Renal pelvis (tissue), 4 donors: ENCODE measurements around the gene TTC27. TPM values are rescaled to one million over a fixed set of nuclear protein-coding genes. Genes with fewer than 3 reads are reported as not detected.
"Not testable (repeated sequence)": the region's sequence is repeated elsewhere in the genome, so short reads cannot be mapped to it uniquely, and the experiment has no call there.

Experiments used
- DNase-seq: peaks from one replicate; pipeline ENCODE4 v3.0.0-alpha.2; 2013
- polyA plus RNA-seq, 3 donors: library from polyadenylated mRNA; unstranded; fragments of 120-200 nt; gene quantifications; one replicate each; pipeline ENCODE4 v1.2.1, GENCODE V29; 2013; ENCODE audit not compliant: insufficient read length in 3 of 3

The TTC27 gene
- polyA plus RNA-seq, 3 donors = 20.6 to 25.6 (median 22.9) TPM

- DNase-seq = no peak
Observed at GRCh38 chr2:32716598-32716997, 88.7 kb downstream of the TTC27 start.

- DNase-seq = no peak
Observed at GRCh38 chr2:32718752-32719151, 90.9 kb downstream of the TTC27 start.

DNA sequence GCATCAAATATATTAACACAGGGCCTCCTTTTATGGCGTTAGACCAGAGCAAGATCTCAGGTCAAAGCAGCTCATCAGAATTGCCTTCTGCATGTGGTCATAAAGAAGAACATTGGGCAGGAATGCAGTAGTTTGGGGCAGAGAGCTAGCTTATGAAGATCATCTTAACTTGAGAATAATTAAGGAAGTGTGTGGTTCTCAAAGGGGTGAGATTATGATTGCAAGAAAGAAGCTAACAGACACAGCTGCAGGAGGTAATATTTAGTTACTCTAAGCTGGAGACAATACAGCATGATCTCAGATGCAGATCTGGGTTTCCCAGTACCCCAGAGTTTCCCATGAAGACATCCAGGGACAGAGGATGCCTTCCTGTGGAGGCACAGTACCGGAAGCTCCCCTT, 91.6 kb downstream of the TTC27 start:
- DNase-seq = no peak

- no peak for DNase-seq
Observed at GRCh38 chr2:32719933-32720716, 92.3 kb downstream of the TTC27 start.

DNA sequence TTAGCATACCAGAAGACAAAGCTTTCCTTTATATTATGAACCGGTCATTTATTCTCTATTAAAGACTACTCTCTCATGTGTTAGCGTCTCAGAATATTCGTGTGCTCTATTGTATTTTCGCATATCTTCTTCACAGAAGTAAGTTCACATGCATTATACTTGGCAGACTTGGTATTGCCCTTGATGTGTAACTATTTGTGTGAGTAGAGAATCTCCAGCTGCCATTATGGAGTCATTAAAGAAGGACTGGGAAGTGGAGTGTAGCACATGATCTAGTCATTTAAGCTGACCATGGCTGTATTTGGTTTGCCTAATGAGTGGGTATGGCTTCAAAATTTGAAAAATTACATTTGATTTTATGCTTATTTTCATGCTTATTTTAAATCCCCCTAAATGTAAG, 92.9 kb downstream of the TTC27 start:
- no peak for DNase-seq

- DNase-seq = no peak
Observed at GRCh38 chr2:32721376-32721775, 93.5 kb downstream of the TTC27 start.

- DNase-seq = no peak
Observed at GRCh38 chr2:32723467-32724079, 95.7 kb downstream of the TTC27 start.

GRCh38 chr2:32726678-32727077, 98.8 kb downstream of the TTC27 start:
- not testable (repeated sequence) for DNase-seq

DNA sequence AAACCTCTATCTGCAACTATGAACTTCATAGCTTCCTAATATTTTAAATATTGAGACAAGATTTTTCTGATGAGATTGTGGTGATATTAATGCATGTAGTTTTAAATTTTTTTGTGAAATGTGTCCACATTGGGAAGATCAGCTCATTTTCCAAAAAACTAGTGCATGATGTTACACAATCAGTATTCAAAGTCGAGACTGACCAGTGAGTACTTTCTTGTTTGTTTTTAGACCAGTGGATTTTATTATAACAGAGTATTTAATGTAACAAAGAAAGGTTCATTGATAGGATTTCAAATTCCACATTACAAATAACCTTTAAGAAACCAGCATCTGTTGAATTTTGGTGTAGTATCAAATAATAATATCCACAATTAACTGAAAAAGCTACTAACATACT, 99.3 kb downstream of the TTC27 start:
- DNase-seq = no peak

GRCh38 chr2:32730958-32731357, 103.1 kb downstream of the TTC27 start:
- not testable (repeated sequence) for DNase-seq

- no peak for DNase-seq
Observed at GRCh38 chr2:32732120-32732519, 104.3 kb downstream of the TTC27 start.

- no peak for DNase-seq
Observed at GRCh38 chr2:32732912-32733472, 105.1 kb downstream of the TTC27 start.

DNA sequence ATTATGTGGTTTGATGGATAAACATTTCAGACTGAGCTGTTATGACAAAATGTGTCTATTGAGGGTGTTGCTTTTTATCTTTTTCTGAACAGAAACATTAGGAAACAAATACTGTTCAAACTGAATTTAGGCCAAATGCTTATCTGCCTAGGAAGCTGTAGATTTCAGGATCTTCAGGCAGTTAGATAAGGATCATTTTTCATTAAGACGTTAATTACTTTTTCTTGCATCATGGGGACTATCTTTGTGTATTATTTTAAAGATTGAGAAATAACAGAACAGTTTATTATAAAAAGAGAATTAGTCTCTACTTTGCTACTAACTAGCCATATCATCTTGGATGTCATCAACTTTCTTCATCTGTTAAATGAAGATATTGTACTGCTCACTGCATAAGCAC, 107.5 kb downstream of the TTC27 start:
- DNase-seq = no peak

- no peak for DNase-seq
Observed at GRCh38 chr2:32738939-32739338, 111.1 kb downstream of the TTC27 start.

- peak; percentile 9 for DNase-seq
Observed at GRCh38 chr2:32739664-32740063, 111.8 kb downstream of the TTC27 start.

DNA sequence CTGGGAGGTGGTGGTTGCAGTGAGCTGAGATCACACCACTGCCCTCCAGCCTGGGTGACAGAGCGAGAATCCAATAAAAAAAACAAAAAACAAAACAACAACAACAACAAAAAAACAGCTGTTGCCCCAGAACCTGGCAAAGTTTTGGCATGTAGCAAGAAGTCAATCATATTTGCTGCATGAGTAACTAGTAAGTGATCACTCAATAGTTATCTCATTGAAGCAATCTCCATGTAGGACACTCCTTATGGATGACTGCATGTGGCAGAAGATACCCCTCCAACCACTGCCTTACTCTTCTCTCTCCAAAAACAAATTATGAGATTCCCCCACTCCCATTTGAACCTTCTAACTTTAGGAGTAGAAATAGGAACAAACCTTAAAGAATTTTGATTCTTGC, 113.7 kb downstream of the TTC27 start:
- DNase-seq = no peak

- no peak for DNase-seq
Observed at GRCh38 chr2:32742376-32742775, 114.5 kb downstream of the TTC27 start.

DNA sequence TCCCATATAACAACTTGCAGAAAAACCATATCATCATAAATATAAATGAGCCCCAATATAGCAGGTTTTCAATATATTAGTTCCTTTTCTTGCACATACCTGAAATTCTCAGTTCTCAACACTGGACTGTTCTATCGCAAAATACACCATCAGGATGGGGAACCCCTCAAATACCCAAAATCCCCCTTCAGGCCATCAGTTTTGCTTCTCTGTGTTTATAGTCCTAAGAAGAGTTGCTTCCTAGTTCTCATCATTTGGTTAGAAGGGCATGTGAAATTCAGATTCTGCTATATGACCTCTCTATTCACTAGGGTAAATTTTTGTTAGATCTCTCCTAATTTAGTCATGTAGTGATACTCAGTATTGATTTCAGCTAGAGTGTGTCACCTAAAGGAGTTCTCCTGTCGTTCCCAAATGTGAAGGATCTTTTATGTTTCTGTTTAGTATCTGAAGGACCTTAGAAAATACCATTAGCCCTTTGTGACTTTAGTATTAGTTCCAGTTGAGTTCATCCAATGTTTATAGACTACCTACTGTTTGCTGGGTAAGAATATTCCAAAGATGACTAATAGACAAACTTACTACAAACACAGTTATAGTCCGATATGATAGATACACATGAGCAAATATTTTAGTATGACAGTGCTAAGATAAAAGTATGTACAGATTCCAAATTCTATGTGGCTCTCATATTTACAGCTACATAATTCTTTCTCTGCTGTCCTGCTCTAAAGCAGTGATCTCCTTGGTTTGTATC, 115.8 kb downstream of the TTC27 start:
- DNase-seq = no peak

DNA sequence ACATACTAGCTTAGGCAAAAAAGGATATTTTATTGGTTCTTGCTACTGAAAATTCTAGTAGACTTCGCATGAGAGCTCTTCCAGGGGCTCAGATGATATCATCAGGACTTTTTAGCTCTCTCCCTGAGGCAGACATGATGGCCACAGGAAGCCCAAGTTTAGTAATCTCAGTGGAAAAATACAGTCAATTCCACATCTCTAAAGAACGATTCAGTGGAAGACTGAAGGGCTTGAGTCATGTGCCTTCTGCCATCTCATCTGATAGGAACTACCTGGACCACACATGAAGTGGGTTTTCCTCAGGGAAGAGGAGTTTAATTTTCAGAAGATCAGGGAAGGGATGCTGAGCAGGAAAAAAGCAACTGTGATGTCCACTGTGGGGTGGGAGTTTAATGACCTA, 117.3 kb downstream of the TTC27 start:
- DNase-seq = no peak

GRCh38 chr2:32745675-32746074, 117.8 kb downstream of the TTC27 start:
- DNase-seq = no peak

DNA sequence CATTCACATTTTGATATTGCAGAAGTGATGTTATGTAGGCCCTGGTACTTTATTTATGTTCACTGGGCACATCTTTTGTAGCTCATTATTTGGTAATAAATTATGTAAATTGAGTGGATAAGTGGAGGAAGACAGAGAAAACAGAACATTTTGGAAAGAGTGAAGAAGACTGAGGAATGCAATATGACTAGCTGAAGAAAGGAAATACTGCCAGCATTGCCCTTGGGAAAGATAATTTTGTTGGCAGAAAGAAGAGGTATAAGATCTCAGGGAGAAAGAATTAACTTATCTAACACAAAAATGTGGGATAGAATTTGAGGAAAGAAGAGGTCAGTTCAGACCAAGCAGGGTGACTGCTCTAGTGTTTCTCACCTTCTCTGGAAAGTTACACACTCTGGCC, 118.8 kb downstream of the TTC27 start:
- DNase-seq = no peak

GRCh38 chr2:32748158-32748557, 120.3 kb downstream of the TTC27 start:
- DNase-seq = no peak

GRCh38 chr2:32750880-32751279, 123.0 kb downstream of the TTC27 start:
- DNase-seq = no peak
